Natural killer cell (primary cell): ENCODE data around the gene STX8. TPM values are rescaled to one million over a fixed set of nuclear protein-coding genes. Genes with fewer than 3 reads are reported as not detected.

Source experiments
- ATAC-seq, 3 donors: fragments of 150-1000 bp in 2 of 3; fragments of 200-7000 bp in 1 of 3; cut with Tn5 transposase; 1 replicate in 1 of 3; 2 replicates in 2 of 3; pipeline ENCODE4 v1.10.0; 2021; ENCODE audit warnings: mild to moderate bottlenecking in 2 of 3, moderate library complexity in 2 of 3
- DNase-seq, 2 donors: peaks; one replicate each; pipeline versions ENCODE4 v3.0.0 to v3.0.0-alpha.2; 2013 to 2021; ENCODE audit warnings: mixed read lengths in 1 of 2
- H3K27ac ChIP-seq: one replicate; pipeline ENCODE4 v1.5.1; 2013; ENCODE audit warnings: mild to moderate bottlenecking, low read length
- H3K27me3 ChIP-seq: one replicate; pipeline ENCODE4 v1.6.1; 2013; ENCODE audit warnings: low read length; ENCODE audit not compliant: control insufficient read depth, insufficient read depth
- H3K36me3 ChIP-seq: one replicate; pipeline ENCODE4 v1.6.1; 2013; ENCODE audit warnings: low read length; ENCODE audit not compliant: control insufficient read depth, insufficient read depth
- H3K4me1 ChIP-seq: one replicate; pipeline ENCODE4 v1.6.1; 2013; ENCODE audit warnings: low read length; ENCODE audit not compliant: control insufficient read depth, insufficient read depth
- H3K4me3 ChIP-seq: one replicate; pipeline ENCODE4 v1.5.1; 2013; ENCODE audit warnings: low read length
- H3K9me3 ChIP-seq: one replicate; pipeline ENCODE4 v1.6.1; 2013; ENCODE audit warnings: low read length; ENCODE audit not compliant: control insufficient read depth, insufficient read depth
- H3K27ac Mint-ChIP-seq, 2 donors: one replicate each; pipeline ENCODE4 v1.8.0; 2022; ENCODE audit warnings: mild to moderate bottlenecking in 2 of 2, mixed read lengths in 2 of 2, moderate library complexity in 1 of 2
- H3K27me3 Mint-ChIP-seq, 2 donors: one replicate each; pipeline ENCODE4 v1.8.0; 2022; ENCODE audit warnings: low read depth in 2 of 2, mixed read lengths in 2 of 2
- H3K36me3 Mint-ChIP-seq: one replicate; pipeline ENCODE4 v1.8.0; 2022; ENCODE audit warnings: mixed read lengths
- H3K4me1 Mint-ChIP-seq, 2 donors: one replicate each; pipeline ENCODE4 v1.8.0; 2022; ENCODE audit warnings: mixed read lengths in 2 of 2
- H3K4me3 Mint-ChIP-seq: one replicate; pipeline ENCODE4 v1.8.0; 2022; ENCODE audit warnings: mild to moderate bottlenecking, moderate library complexity, mixed read lengths
- H3K9me3 Mint-ChIP-seq, 2 donors: one replicate each; pipeline ENCODE4 v1.8.0; 2022; ENCODE audit warnings: mixed read lengths in 2 of 2
- CTCF ChIP-seq: fragments of 200-600 bp; IDR thresholded peaks from one replicate; pipeline ENCODE4 v1.8.0; 2022; ENCODE audit warnings: antibody characterized with exemption
- WGBS: methylation state at CpG from one replicate; pipeline ENCODE4 v1.1.7; 2013; ENCODE audit warnings: missing lambda C conversion rate; ENCODE audit not compliant: insufficient coverage; 5-methylcytosine and 5-hydroxymethylcytosine counted together
- intact Hi-C: fragments of 100-400 bp; cut with micrococcal nuclease; formaldehyde crosslinking; loops from one replicate; pipeline ENCODE4 v1.14.2; 2022
- total RNA-seq, 4 donors: library from RNA; stranded (reverse); fragments of 120-200 nt in 1 of 4; gene quantifications; one replicate each; pipeline versions ENCODE4 v1.2.3 to v1.2.4, GENCODE V29; 2013 to 2022

The STX8 gene
- total RNA-seq, 3 donors from 2014 or later (not counting 1 experiment from before 2014, with no cell fraction given): 96.3 to 141 (median 120) TPM

- Histone ChIP-seq H3K9me3 (no peaks in the 10 kb centered on the region), H3K4me3 (no peak overlapping the region), H3K27me3 (no peaks in the 10 kb centered on the region), H3K36me3 (no peaks in the 10 kb centered on the region), H3K4me1 (no peaks in the 10 kb centered on the region), H3K27ac (no peak overlapping the region)
- TF ChIP-seq CTCF: no peak
- WGBS: 93% methylated on average over 5 of the region's 5 CpGs
- DNase-seq (no peak), ATAC-seq (no peak)
- Mint-ChIP-seq H3K27ac (no peak overlapping the region), H3K9me3 (no peaks in the 10 kb centered on the region), H3K36me3 (no peaks in the 10 kb centered on the region), H3K27me3 (no peaks in the 10 kb centered on the region), H3K4me3 (no peak overlapping the region), H3K4me1 (peaks cover 17% of the 10 kb centered on the region in 2 donors)
- intact Hi-C loops: no loop called here
These were observed 277.5 kb downstream of the STX8 start for GRCh38 chr17:9298135-9298534.

GRCh38 chr17:9294661-9295210 lies 280.9 kb downstream of the STX8 start:
- ATAC-seq (no peak), DNase-seq (no peak)
- WGBS: 89% methylated on average over 3 of the region's 4 CpGs
- H3K36me3 ChIP-seq: no peaks in the 10 kb centered on the region
- no peak overlapping the region for H3K27ac ChIP-seq
- intact Hi-C loops: no loop called here
- no peak for TF ChIP-seq CTCF
- H3K4me3 Mint-ChIP-seq: no peak overlapping the region
- no peak overlapping the region for H3K4me3 ChIP-seq
- no peaks in the 10 kb centered on the region for H3K9me3 Mint-ChIP-seq
- H3K27me3 Mint-ChIP-seq: no peaks in the 10 kb centered on the region
- peak overlapping the region in 1 of 2 donors; percentile 62 for H3K27ac Mint-ChIP-seq
- no peaks in the 10 kb centered on the region for H3K4me1 ChIP-seq
- H3K27me3 ChIP-seq: no peaks in the 10 kb centered on the region
- H3K36me3 Mint-ChIP-seq: no peaks in the 10 kb centered on the region
- peaks cover 26 to 33% of the 10 kb centered on the region in 2 donors for H3K4me1 Mint-ChIP-seq
- H3K9me3 ChIP-seq: no peaks in the 10 kb centered on the region

GRCh38 chr17:9292561-9292941 lies 283.1 kb downstream of the STX8 start:
- Mint-ChIP-seq H3K27me3 (no peaks in the 10 kb centered on the region), H3K9me3 (no peaks in the 10 kb centered on the region), H3K4me1 (peaks cover 36 to 38% of the 10 kb centered on the region in 2 donors), H3K4me3 (no peak overlapping the region), H3K27ac (peak overlapping the region; percentile 10 to 20), H3K36me3 (no peaks in the 10 kb centered on the region)
- no peak overlapping the region for H3K4me3 ChIP-seq
- WGBS: 88% methylated on average over 2 of the region's 2 CpGs
- DNase-seq: no peak
- intact Hi-C loops: no loop called here
- no peaks in the 10 kb centered on the region for H3K4me1 ChIP-seq
- TF ChIP-seq CTCF: no peak
- no peak for ATAC-seq
- no peak overlapping the region for H3K27ac ChIP-seq
- H3K36me3 ChIP-seq: no peaks in the 10 kb centered on the region
- no peaks in the 10 kb centered on the region for H3K27me3 ChIP-seq
- no peaks in the 10 kb centered on the region for H3K9me3 ChIP-seq
